Chondrocyte (in vitro differentiated cells): ENCODE data around the gene FCER2. TPM values are rescaled to one million over a fixed set of nuclear protein-coding genes. Genes with fewer than 3 reads are reported as not detected.
"Not testable (repeated sequence)": the region's sequence is repeated elsewhere in the genome, so short reads cannot be mapped to it uniquely, and the experiment has no call there.

ENCODE experiments used
- DNase-seq: peaks from one replicate; pipeline ENCODE4 v3.0.0; 2021; ENCODE audit warnings: mixed read lengths, low spot score
- H3K27ac Mint-ChIP-seq: one replicate; pipeline ENCODE4 v1.8.0; 2021; ENCODE audit warnings: mild to moderate bottlenecking, moderate library complexity, mixed read lengths; ENCODE audit not compliant: unreplicated experiment
- H3K27me3 Mint-ChIP-seq: 2 replicates; pipeline ENCODE4 v1.8.0; 2021; ENCODE audit warnings: low read depth, mixed read lengths
- H3K36me3 Mint-ChIP-seq: 2 replicates; pipeline ENCODE4 v1.8.0; 2021; ENCODE audit warnings: low read depth, mixed read lengths
- H3K4me1 Mint-ChIP-seq: 2 replicates; pipeline ENCODE4 v1.8.0; 2021; ENCODE audit warnings: low read depth, mild to moderate bottlenecking, mixed read lengths
- H3K4me3 Mint-ChIP-seq: one replicate; pipeline ENCODE4 v1.8.0; 2021; ENCODE audit warnings: mild to moderate bottlenecking, moderate library complexity, mixed read lengths; ENCODE audit not compliant: unreplicated experiment
- H3K9me3 Mint-ChIP-seq: 2 replicates; pipeline ENCODE4 v1.8.0; 2021; ENCODE audit warnings: low read depth, mixed read lengths
- total RNA-seq: library from RNA; stranded (reverse); gene quantifications from 3 replicates; pipeline ENCODE4 v1.2.1, GENCODE V29; 2021
- TF ChIP-seq, protein P1 (sequence below): fragments of 200-600 bp; sonication (generic); IDR thresholded peaks from 2 replicates; pipeline ENCODE4 v1.5.0; 2021; ENCODE audit warnings: antibody characterized with exemption, mild to moderate bottlenecking, moderate library complexity

Gene FCER2
- total RNA-seq, 1 donor from 2014 or later = not detected

DNA sequence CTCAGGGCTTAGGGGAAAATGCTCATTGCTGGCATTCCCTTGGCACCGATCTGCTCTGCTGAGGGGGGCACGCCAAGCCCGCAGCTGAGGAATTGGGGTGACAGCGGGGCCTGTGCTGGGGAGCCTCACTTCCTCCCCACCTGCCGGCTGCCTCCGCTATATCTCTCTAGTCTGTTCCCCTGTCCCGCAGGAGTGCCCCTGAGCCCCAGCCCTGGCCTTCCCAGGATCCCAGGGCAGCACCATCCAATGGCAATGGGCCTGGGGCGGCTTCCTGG is 55.6 kb downstream of the FCER2 start:
- no peaks in the 10 kb centered on the region for H3K9me3 Mint-ChIP-seq
- no peak overlapping the region for H3K4me3 Mint-ChIP-seq
- no peaks in the 10 kb centered on the region for H3K36me3 Mint-ChIP-seq
- peaks cover 11% of the 10 kb centered on the region for H3K27me3 Mint-ChIP-seq
- no peaks in the 10 kb centered on the region for H3K4me1 Mint-ChIP-seq
- DNase-seq = no peak
- TF ChIP-seq, protein P1, sequence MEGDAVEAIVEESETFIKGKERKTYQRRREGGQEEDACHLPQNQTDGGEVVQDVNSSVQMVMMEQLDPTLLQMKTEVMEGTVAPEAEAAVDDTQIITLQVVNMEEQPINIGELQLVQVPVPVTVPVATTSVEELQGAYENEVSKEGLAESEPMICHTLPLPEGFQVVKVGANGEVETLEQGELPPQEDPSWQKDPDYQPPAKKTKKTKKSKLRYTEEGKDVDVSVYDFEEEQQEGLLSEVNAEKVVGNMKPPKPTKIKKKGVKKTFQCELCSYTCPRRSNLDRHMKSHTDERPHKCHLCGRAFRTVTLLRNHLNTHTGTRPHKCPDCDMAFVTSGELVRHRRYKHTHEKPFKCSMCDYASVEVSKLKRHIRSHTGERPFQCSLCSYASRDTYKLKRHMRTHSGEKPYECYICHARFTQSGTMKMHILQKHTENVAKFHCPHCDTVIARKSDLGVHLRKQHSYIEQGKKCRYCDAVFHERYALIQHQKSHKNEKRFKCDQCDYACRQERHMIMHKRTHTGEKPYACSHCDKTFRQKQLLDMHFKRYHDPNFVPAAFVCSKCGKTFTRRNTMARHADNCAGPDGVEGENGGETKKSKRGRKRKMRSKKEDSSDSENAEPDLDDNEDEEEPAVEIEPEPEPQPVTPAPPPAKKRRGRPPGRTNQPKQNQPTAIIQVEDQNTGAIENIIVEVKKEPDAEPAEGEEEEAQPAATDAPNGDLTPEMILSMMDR = no peak
- no peak overlapping the region for H3K27ac Mint-ChIP-seq

DNA sequence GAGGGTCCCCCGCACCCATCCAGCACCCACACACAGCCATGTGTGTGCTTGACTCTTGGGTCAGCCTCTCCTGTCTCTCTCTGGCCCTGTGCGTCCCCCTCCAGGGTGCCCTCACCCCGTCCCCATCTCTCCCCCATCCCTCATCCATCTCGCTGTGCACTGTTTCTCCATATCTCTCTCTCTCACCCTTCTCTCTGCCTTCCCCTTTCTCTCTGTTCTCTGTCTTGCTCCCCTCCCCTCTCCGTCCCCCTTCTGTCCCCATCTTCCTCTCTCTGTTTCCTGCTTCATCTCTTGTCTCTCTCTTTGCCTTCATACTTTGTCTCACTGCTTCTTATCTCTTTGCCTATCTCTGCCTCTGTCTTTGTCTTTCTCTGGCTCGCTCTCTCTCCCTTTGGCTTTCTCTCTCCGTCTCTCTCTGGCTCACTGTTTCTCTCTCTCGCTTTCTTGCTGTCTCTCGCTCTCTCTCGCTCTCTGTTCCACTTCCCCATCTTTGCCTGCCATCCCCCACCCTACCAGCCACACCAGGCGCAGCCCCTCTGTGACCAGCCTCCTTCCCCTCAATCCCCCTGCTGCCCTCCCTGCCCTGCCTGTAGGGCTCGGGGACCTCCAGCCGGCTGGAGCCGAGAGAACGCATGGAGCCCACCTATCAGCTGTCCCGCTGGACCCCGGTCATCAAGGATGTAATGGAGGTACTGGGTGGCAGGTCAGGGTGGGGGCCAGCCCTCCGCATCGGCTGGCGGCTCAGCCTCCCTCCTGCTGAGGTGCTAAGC is 56.1 kb downstream of the FCER2 start:
- no peak overlapping the region for H3K27ac Mint-ChIP-seq
- H3K9me3 Mint-ChIP-seq = no peaks in the 10 kb centered on the region
- TF ChIP-seq, protein P1 = no peak
- no peak for DNase-seq
- H3K4me3 Mint-ChIP-seq = no peak overlapping the region
- no peaks in the 10 kb centered on the region for H3K36me3 Mint-ChIP-seq
- no peaks in the 10 kb centered on the region for H3K4me1 Mint-ChIP-seq
- peaks cover 10% of the 10 kb centered on the region for H3K27me3 Mint-ChIP-seq

DNA sequence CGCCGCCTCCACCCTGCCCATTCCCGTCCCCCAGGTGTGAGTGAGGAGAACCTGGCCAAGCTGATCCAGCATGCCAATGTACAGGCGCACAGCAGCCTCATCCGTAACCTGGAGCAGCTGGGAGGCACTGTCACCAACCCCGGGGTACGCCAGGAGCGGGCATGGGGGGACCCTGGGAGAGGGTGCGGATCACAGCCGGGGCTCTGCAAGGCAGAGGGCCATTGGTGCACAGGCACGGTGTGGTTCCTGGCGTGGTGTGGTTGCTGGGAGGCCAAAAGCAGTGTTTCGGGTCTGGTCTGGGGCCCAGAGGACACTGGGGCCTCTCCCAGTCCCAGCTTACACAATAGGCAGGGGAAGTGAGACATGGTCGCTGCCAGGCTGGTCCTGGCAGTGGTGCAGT is 56.8 kb downstream of the FCER2 start:
- TF ChIP-seq, protein P1 = no peak

DNA sequence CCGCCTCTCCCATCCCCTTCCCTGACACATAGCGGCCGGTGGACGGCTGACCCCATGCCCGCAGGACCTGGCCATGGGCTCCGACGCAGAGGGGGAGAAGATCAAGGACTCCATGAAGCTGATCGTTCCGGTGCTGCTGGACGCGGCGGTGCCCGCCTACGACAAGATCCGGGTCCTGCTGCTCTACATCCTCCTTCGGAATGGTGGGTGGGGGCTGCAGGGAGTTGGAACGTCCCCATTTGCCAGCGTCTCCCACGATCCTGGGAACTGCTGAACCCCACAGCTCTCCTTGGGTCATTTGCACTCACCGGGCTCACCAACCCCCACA is 57.4 kb downstream of the FCER2 start:
- H3K27me3 Mint-ChIP-seq = peaks cover 6% of the 10 kb centered on the region
- no peak overlapping the region for H3K27ac Mint-ChIP-seq
- DNase-seq = no peak
- H3K4me1 Mint-ChIP-seq = no peaks in the 10 kb centered on the region
- H3K9me3 Mint-ChIP-seq = no peaks in the 10 kb centered on the region
- no peaks in the 10 kb centered on the region for H3K36me3 Mint-ChIP-seq
- TF ChIP-seq, protein P1 = no peak
- H3K4me3 Mint-ChIP-seq = no peak overlapping the region

More for the DNA sequence above, 56.8 kb downstream of the FCER2 start:
- H3K4me3 Mint-ChIP-seq = no peak overlapping the region
- H3K27me3 Mint-ChIP-seq = peaks cover 6% of the 10 kb centered on the region
- no peak for DNase-seq
- H3K36me3 Mint-ChIP-seq = no peaks in the 10 kb centered on the region
- H3K9me3 Mint-ChIP-seq = no peaks in the 10 kb centered on the region
- H3K27ac Mint-ChIP-seq = no peak overlapping the region
- H3K4me1 Mint-ChIP-seq = no peaks in the 10 kb centered on the region

DNA sequence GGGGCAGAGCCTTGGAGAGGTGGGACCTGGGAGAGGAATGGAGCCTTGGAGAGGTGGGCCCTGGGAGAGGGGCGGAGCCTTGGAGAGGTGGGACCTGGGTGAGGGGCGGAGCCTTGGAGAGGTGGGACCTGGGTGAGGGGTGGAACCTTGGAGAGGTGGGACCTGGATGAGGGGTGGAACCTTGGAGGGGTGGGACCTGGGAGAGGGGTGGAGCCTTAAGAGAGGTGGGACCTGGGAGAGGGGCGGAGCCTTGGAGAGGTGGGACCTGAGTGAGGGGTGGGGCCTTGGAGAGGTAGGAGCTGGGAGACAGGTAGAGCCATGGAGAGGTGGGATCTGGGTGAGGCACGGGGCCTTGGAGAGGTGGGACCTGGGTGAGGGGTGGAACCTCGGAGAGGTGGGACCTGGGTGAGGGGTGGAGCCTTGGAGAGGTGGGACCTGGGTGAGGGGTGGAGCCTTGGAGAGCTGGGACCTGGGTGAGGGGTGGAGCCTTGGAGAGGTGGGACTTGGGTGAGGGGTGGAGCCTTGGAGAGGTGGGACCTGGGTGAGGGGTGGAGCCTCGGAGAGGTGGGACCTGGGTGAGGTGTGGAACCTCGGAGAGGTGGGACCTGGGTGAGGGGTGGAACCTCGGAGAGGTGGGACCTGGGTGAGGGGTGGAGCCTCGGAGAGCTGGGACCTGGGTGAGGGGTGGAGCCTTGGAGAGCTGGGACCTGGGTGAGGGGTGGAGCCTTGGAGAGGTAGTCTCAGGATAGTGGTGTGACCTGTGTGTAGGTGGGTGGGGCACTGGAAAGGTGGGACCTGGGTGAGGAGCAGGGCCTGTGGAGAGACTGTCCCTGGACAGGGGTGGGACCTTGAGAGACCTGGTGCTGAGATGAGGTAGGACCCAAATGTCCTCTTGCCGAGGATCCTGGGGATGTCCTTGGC is 58.0 kb downstream of the FCER2 start:
- not testable (repeated sequence) for H3K27ac Mint-ChIP-seq, H3K36me3 Mint-ChIP-seq, H3K9me3 Mint-ChIP-seq, H3K27me3 Mint-ChIP-seq, H3K4me1 Mint-ChIP-seq, DNase-seq, H3K4me3 Mint-ChIP-seq
